NCI-H2081 treated with DMSO at 0.1 percent for 48 hours (cell line): Measurements from ENCODE around the gene OSGEPL1.
"Not testable (repeated sequence)": the region's sequence is repeated elsewhere in the genome, so short reads cannot be mapped to it uniquely, and the experiment has no call there.

Experiments used
- DNase-seq: peaks from one replicate; lab custom pipeline; 2025; lab: John Stamatoyannopoulos, UW

OSGEPL1 gene

DNA sequence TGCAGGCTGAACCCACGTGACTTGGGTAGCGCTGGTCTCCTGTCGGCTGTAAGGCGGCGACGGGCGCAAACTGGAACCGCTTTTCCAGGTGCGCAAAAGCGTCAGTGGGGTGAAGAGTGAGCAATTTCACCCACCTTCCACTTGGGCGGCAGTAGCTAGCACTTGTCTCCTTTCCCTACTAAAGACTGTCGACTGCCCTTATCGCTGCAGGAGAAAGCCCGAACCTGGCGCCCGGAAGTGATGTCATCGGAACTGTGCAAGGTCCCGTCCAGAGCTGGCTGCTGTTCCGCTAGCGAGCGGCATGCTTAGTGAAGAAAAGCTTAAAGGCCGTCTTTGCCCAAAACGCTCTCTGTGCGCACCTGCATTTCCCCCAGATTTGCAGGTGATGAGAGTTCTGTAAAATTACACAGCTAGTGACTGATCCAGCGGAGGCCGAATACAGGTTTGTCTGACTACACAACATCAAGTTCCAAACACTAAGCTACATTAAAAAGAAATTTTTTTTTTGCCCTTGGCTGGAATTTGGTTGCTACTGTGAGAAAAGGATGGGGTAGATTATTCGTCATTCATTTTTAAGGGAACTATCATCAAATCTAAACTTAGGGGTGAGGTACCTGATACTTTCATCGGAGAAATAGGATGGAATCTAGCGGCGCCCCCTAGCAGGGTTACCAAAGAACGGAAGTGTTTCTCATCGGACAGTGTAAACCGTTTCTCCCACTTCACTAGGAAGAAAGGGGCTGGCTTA lies at the start of gene OSGEPL1:
Gene OSGEPL1, minus strand, starts transcription at position 242 of the 748 bp plus-strand sequence. CDS start 1,152 bp downstream, outside the sequence.
- peak; percentile 75 for DNase-seq

- DNase-seq = no peak
These were observed 40.8 kb upstream of the OSGEPL1 start for GRCh38 chr2:189803431-189803830.

DNA sequence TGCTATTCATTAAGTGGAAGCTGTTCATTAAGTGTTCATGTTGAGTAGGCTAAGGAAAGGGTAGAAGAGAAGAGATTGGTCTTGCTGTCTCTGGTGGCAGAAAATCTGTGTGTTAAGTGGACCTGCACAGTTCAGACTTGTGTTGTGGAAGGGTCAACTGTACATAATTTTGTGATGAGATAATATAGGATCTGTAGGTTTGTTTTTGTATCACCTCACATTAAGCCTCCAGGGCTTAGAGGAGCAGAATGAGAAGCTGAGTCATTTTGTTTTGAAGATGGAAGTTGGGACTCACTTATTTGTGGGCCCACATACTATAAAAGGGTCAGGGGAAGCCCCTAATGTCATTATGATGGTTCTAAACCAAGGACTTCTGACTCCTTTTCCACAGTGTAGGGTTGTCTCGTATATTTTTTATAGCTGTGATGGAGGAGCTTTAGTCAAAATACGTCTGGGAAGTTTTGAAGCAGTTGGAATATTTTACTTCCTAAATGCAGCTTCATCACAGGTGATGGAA lies 39.9 kb upstream of the OSGEPL1 start:
- no peak for DNase-seq

- DNase-seq = no peak
These were observed 36.9 kb upstream of the OSGEPL1 start for GRCh38 chr2:189799531-189799930.

DNA sequence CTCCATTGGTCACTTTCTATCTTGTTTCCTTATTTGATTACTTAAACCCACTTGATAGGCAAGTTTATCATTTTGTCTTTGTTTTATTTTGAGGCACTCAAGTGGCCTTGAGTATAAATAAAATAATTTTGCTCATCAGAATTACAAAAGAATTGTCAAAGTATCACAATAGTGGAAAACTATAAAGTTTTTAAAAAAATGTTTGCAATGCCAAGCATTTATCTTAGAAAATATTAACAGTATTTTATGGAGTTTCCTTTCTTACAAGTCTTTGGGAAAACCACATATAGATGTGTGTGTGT lies 36.4 kb upstream of the OSGEPL1 start:
- DNase-seq = no peak

DNA sequence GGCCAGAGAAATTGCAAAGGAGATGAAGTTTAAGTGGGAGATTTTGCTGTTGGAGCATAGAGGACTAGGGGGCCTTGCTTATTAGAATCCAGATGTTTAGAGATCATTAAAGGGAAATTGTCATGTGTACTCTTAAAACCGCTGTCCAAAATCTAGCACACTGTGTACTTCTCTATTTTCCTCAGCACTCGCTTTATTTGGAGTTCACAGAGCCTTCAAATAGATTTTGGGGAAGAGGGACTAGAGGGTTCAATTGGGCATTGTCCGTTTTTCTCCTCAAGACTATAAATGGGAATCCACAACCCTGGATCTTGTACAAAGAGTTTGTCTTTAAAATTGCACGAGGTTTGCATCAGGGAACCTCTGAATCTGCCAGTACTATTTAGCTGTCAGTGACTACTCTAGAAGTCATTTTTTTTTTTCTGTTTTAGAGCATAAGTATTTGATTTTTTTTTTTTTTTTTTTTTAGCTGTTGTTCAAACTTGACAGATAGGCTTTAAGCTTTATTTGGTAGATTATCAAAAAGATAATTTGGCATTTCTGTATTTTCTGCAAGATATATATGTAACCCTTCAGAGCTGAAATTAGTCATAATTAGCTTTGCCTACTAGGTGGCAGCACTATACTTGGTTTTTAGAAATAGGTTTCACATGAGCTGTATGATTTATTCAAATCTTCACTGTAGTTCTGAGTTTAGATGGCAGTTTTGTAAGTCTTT lies 35.9 kb upstream of the OSGEPL1 start:
- DNase-seq = no peak

- no peak for DNase-seq
These were observed 35.3 kb upstream of the OSGEPL1 start for GRCh38 chr2:189797902-189798301.

DNA sequence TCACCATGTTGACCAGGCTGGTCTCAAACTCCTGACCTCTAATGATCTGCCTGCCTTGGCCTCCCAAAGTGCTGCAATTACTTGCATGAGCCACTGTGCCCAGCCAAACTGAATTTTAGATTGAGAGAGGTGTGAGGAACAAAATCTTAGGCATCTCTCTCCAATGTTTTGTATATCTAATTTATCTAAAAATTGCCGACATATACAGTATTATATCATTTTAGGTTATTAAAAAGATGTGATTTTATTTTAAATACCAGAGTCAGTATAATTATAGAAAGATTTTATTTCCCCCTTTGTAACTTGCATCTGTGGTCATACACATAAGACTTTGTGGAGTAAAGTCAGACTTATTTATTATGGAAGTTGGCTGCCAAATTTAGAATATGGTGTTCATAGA lies 31.7 kb upstream of the OSGEPL1 start:
- DNase-seq = no peak

GRCh38 chr2:189791338-189792042 lies 28.9 kb upstream of the OSGEPL1 start:
- DNase-seq = no peak

GRCh38 chr2:189783927-189784867 lies 21.6 kb upstream of the OSGEPL1 start, which contains the start of the genes ORMDL1 and PMS1:
Gene ORMDL1 (minus strand): TSS chr2:189784339. CDS start chr2:189782595, 1,744 bp downstream.
Gene PMS1 (plus strand): TSS chr2:189784450. CDS start chr2:189791810, 7,360 bp downstream.
- DNase-seq = peak; percentile 74

DNA sequence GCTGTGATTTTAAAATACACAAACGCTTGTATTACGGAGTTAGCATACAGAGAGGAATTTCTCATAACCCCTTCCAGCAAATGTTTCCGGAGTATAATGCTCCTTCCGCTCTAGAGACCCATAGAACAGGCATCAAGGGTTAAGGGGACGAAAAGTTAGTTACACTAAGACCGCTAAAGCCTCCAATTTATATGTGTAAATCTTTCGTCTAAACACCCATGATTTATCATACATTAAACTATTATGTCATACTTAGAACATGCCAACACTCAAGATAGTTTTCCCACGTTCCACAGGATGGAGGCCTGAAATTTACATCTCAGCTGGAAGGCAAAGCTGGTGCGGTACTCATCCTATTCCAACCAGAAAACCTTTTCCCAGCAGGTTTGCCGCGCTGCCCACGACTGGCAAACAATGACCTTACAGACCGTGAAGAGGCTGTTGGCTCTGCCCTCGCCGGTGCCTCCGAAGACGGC lies 20.9 kb upstream of the OSGEPL1 start:
- DNase-seq = no peak

- no peak for DNase-seq
These were observed 19.7 kb upstream of the OSGEPL1 start for GRCh38 chr2:189782221-189782671.

DNA sequence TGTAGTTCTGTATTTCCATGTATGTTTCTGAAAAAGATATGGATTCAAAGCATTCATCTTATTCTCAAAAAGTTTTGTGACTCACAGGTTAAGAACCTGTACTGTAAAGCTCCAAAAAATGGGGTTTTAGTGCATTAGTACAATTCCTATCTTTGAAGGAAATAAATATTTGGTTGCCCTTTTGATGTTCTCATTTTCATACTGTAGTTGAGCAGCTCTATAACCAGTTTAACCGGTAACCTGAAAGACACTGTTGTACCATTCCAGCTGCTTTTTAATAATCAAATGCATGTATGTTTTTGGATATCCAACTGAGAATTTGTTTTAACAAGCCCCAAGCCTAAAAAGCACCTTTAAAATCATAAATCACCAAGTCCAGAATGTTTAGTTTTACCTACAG lies 9.6 kb upstream of the OSGEPL1 start:
- DNase-seq = no peak

DNA sequence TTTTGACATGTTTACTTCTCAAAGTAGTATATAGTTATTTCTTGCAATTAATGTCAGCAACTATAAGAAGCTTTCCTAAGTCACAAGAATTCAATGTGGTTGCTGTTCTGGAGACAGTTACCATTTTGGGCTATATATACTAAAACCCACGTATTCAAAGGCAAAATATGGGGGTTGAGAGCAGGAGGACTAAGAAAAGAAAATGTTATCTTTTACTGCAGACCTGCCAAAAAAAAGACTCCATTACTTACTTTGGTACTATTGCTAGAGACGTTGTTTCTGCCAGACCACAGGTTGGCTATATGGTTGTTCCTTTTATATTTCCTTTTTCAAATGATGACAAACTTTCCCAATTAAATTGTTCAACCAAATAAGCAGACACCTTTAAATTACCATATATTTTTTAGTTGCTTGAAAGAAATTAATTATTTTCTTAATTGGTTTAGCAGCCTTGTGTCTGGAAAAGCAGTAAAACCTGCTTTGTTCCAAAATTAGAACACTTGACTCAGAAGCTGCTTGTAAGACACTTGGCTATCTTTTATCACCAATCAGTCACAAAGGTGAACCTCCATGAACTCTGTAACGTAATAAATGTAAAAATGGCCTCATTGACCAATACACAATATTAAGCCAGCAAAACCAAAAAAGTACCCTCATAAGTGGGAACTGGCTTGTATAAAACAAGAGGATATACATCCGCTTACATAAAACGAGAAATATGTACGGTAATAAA lies 8.2 kb upstream of the OSGEPL1 start:
- DNase-seq = no peak

GRCh38 chr2:189763908-189764661 lies 1.5 kb upstream of the OSGEPL1 start:
- DNase-seq = no peak

- no peak for DNase-seq
These were observed 402 bp downstream of the OSGEPL1 start for GRCh38 chr2:189762229-189762550.

- not testable (repeated sequence) for DNase-seq
These were observed 2.4 kb downstream of the OSGEPL1 start for GRCh38 chr2:189760154-189760553.

DNA sequence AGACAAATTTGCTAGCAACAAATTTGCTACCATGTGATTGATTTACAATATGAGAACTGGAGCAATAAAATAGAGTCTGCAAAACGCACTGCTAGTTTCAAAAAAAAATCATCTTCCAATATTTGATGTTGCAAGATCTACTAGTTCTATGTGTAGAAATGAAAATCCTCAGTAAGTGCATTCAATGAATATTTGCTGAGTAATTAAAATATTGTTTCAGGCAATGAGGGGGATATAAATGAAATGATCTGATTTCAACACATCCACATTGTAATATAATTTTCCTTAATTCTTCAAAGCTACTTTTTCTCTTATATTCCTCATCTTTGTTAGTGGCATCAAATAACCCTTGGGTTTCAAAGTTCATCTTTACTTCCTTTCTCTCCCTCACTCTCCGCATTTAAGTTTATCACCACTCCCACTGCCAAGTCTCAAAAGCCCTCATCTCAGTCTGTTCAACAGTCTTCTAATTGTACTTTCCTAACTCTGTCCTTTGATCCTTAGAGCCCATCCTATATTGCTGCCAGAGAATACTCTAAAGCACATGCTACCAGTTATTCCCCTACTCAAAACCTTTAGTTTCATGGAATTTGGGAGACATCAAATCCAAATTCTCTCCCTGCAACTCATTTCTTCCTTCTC lies 6.2 kb downstream of the OSGEPL1 start:
- DNase-seq = no peak

DNA sequence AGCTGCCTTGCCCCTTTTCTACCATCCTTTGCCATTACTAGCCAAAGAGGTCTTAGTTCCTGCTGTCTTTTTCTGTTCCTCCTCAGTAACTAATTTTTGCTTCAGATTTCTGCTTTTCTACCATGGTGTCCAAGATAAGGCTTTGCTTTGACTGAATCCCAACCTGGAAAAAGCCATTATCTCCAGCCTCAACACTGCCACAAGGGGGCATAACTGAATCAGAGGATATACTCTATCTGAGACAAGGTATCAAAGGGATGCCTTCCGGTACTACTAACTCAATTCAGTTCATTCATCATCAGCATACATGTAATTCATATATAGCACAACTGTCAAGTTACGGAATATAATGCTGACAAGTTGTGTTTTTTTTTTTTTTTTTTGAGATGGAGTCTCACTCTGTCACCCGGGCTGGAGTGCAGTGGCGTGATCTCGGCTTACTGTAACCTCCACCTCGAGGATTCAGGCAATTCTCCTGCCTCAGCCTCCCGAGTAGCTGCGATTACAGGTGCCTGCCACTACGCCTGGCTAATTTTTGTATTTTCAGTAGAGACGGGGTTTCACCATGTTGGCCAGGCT lies 11.4 kb downstream of the OSGEPL1 start:
- DNase-seq = no peak
